Osteocyte (in vitro differentiated cells): Measurements from ENCODE around the gene GLE1. TPM values are rescaled to one million over a fixed set of nuclear protein-coding genes. Genes with fewer than 3 reads are reported as not detected.
"Not testable (repeated sequence)": the region's sequence is repeated elsewhere in the genome, so short reads cannot be mapped to it uniquely, and the experiment has no call there.

ENCODE experiments used
- DNase-seq: peaks from one replicate; pipeline ENCODE4 v3.0.0; 2021; ENCODE audit warnings: mixed read lengths; ENCODE audit not compliant: unreplicated experiment; ENCODE audit errors: extremely low spot score
- H3K27ac Mint-ChIP-seq: one replicate; pipeline ENCODE4 v1.8.0; 2021; ENCODE audit warnings: mild to moderate bottlenecking, mixed read lengths; ENCODE audit not compliant: unreplicated experiment
- H3K27me3 Mint-ChIP-seq: one replicate; pipeline ENCODE4 v1.8.0; 2021; ENCODE audit warnings: mixed read lengths; ENCODE audit not compliant: unreplicated experiment
- H3K36me3 Mint-ChIP-seq: one replicate; pipeline ENCODE4 v1.8.0; 2021; ENCODE audit warnings: mixed read lengths; ENCODE audit not compliant: unreplicated experiment
- H3K4me1 Mint-ChIP-seq: one replicate; pipeline ENCODE4 v1.8.0; 2021; ENCODE audit warnings: mixed read lengths; ENCODE audit not compliant: unreplicated experiment
- H3K4me3 Mint-ChIP-seq: one replicate; pipeline ENCODE4 v1.8.0; 2021; ENCODE audit warnings: mild to moderate bottlenecking, moderate library complexity, mixed read lengths; ENCODE audit not compliant: unreplicated experiment
- H3K9me3 Mint-ChIP-seq: one replicate; pipeline ENCODE4 v1.8.0; 2021; ENCODE audit warnings: mixed read lengths; ENCODE audit not compliant: unreplicated experiment
- total RNA-seq: library from RNA; stranded (reverse); gene quantifications from 2 replicates; pipeline ENCODE4 v1.2.1, GENCODE V29; 2021
- TF ChIP-seq, protein P1 (sequence below): fragments of 200-600 bp; sonication (generic); IDR thresholded peaks from 2 replicates; pipeline ENCODE4 v1.5.0; 2021; ENCODE audit warnings: antibody characterized with exemption, mild to moderate bottlenecking, moderate library complexity

The GLE1 gene
- total RNA-seq, 1 donor from 2014 or later: 17.2 TPM

DNA sequence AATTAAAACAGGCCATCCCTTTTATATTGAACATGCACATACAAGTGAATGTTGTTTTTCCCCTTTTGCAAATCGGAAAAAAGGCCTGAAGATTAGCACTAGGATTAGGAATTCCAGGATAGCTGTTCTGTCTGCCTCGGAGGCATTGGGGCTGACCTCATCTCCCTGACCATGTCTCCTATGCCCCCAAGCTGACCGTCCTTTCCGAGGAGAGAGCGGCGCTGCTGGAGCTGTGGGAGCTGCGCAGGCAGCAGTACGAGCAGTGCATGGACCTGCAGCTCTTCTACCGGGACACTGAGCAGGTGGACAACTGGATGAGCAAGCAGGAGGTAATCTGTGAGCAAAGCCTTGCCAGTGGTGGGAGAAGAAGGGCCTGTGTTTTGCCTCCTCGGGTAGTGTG lies 76.2 kb downstream of the GLE1 start:
- Mint-ChIP-seq H3K27ac (no peak overlapping the region), H3K4me1 (peaks cover 3% of the 10 kb centered on the region), H3K9me3 (no peaks in the 10 kb centered on the region), H3K27me3 (no peaks in the 10 kb centered on the region), H3K4me3 (no peak overlapping the region), H3K36me3 (peaks cover 83% of the 10 kb centered on the region)
- TF ChIP-seq, protein P1, sequence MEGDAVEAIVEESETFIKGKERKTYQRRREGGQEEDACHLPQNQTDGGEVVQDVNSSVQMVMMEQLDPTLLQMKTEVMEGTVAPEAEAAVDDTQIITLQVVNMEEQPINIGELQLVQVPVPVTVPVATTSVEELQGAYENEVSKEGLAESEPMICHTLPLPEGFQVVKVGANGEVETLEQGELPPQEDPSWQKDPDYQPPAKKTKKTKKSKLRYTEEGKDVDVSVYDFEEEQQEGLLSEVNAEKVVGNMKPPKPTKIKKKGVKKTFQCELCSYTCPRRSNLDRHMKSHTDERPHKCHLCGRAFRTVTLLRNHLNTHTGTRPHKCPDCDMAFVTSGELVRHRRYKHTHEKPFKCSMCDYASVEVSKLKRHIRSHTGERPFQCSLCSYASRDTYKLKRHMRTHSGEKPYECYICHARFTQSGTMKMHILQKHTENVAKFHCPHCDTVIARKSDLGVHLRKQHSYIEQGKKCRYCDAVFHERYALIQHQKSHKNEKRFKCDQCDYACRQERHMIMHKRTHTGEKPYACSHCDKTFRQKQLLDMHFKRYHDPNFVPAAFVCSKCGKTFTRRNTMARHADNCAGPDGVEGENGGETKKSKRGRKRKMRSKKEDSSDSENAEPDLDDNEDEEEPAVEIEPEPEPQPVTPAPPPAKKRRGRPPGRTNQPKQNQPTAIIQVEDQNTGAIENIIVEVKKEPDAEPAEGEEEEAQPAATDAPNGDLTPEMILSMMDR: no peak
- no peak for DNase-seq

DNA sequence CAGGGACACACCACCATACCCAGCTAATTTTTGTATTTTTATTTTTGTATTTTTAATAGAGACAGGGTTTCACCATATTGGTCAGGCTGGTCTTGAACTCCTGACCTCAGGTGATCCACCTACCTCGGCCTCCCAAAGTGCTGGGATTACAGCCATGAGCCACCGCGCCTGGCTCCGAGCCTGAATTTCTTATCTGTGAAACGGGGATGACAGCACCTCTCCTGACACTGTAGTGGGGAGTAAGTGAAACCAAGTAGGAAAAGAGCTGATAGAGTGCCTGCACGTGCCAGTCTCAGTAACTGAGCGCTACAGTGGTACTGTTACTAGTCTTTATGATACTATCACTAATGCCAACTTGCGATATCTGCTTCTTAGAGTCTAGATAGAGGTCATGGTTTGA lies 80.6 kb downstream of the GLE1 start:
- H3K27me3 Mint-ChIP-seq, H3K4me3 Mint-ChIP-seq, DNase-seq, H3K4me1 Mint-ChIP-seq, H3K27ac Mint-ChIP-seq, H3K9me3 Mint-ChIP-seq: not testable (repeated sequence)
- H3K36me3 Mint-ChIP-seq: peaks cover 72% of the 10 kb centered on the region

DNA sequence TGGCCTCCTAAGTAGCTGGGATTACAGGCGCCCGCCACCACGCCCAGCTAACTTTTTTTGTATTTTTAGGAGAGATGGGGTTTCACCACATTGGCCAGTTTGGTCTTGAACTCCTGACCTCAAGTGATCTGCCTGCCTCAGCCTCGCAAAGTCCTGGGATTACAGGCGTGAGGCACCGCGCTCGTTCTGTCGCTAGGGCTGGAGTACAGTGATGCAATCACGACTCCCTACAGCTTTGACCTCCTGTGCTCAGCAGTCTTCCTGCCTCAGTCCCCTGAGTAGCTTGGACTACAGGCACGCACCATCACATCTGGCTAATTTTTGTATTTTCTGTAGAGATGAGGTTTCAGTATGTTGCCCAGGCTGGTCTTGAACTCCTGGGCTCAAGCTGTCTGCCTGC lies 82.4 kb downstream of the GLE1 start:
- not testable (repeated sequence) for H3K27me3 Mint-ChIP-seq, DNase-seq, H3K27ac Mint-ChIP-seq, H3K4me1 Mint-ChIP-seq, H3K4me3 Mint-ChIP-seq, H3K9me3 Mint-ChIP-seq
- peaks cover 66% of the 10 kb centered on the region for H3K36me3 Mint-ChIP-seq

DNA sequence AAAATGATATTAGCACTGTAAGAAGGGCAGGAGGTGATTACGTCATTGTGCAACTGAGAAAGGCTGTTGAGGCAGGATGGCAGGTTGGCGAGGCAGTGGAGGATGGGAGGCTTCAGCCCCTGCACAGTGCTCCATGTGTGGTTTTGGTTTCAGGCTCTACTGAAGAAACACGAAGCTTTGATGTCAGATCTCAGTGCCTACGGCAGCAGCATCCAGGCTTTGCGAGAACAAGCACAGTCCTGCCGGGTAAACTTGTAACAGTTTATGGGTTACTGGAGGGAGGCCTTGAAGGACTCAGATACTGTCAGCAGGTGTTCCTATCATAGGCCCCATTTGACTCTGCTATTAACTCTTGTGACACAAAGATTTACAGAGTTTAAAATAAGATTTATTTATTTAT lies 82.9 kb downstream of the GLE1 start:
- Mint-ChIP-seq H3K27ac (no peak overlapping the region), H3K4me1 (no peaks in the 10 kb centered on the region)

DNA sequence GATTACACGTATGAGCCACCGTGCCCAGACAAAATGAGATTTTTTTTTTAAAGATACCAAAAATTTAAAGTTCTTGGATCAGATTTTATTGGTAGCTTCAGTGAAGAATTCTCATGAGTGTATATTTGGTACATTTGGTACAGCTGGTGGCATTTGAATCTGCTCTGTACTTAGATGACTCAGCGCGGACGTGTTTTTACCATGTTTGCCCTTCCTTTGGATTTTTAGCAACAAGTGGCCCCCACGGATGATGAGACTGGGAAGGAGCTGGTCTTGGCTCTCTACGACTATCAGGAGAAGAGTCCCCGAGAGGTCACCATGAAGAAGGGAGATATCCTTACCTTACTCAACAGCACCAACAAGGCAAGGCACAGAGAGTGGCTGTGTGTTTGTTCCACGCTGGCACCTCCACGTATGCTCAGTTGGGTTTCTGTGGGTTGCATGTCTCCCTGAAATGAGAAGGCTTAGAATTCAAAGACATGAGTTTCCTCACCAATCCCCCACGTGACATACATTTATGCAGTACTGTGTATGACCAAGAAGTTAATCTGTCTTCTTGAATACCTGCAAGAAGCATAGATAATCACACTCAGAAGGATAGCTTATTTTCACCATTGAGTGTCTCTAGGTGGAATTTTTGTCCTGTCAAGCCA lies 84.2 kb downstream of the GLE1 start:
- Mint-ChIP-seq H3K27me3 (no peaks in the 10 kb centered on the region), H3K4me3 (no peak overlapping the region), H3K36me3 (peaks cover 60% of the 10 kb centered on the region), H3K27ac (no peak overlapping the region), H3K9me3 (no peaks in the 10 kb centered on the region), H3K4me1 (no peaks in the 10 kb centered on the region)
- DNase-seq: no peak
- TF ChIP-seq, protein P1: no peak

More for the DNA sequence above, 82.9 kb downstream of the GLE1 start:
- TF ChIP-seq, protein P1: no peak
- DNase-seq: no peak
- no peak overlapping the region for H3K4me3 Mint-ChIP-seq
- H3K36me3 Mint-ChIP-seq: peaks cover 63% of the 10 kb centered on the region
- H3K27me3 Mint-ChIP-seq: no peaks in the 10 kb centered on the region
- H3K9me3 Mint-ChIP-seq: no peaks in the 10 kb centered on the region

Other genes starting within 250 kb of the GLE1 start
- 176 and 184 TPM in 2 replicates for gene GOLGA2, start 228.7 kb upstream of the GLE1 start, total RNA-seq
- 24.7 and 26.4 TPM in 2 replicates for gene SWI5, start 228.4 kb upstream of the GLE1 start, total RNA-seq
- 27.0 and 27.3 TPM in 2 replicates for gene TRUB2, start 182.3 kb upstream of the GLE1 start, total RNA-seq
- 38.4 and 39.2 TPM in 2 replicates for gene COQ4, start 181.9 kb upstream of the GLE1 start, total RNA-seq
- 39.4 and 41.7 TPM in 2 replicates for gene SLC27A4, start 164.2 kb upstream of the GLE1 start, total RNA-seq
- gene URM1, start 133.3 kb upstream of the GLE1 start, total RNA-seq: 57.0 and 62.0 TPM in 2 replicates
- 128 and 132 TPM in 2 replicates for gene CERCAM, start 83.9 kb upstream of the GLE1 start, total RNA-seq
- 37.7 and 40.5 TPM in 2 replicates for gene ODF2, start 48.7 kb upstream of the GLE1 start, total RNA-seq
- gene SPTAN1, start 47.9 kb downstream of the GLE1 start, total RNA-seq: 355 and 365 TPM in 2 replicates
- 62.5 and 68.6 TPM in 2 replicates for gene DYNC2I2, start 152.1 kb downstream of the GLE1 start, total RNA-seq
- gene SET, start 184.5 kb downstream of the GLE1 start, total RNA-seq: 381 and 382 TPM in 2 replicates
- 7.5 and 8.0 TPM in 2 replicates for gene PKN3, start 197.8 kb downstream of the GLE1 start, total RNA-seq
- gene ZDHHC12, start 219.4 kb downstream of the GLE1 start, total RNA-seq: 24.7 and 24.8 TPM in 2 replicates